ENCODE results near the gene CALHM1. TPM values are rescaled to one million over a fixed set of nuclear protein-coding genes. Genes with fewer than 3 reads are reported as not detected.
"Not testable (repeated sequence)": the region's sequence is repeated elsewhere in the genome, so short reads cannot be mapped to it uniquely, and the experiment has no call there.

CALHM1 gene
- total and polyA plus RNA-seq, 2 experiments from 2014 or later = not detected

GRCh38 chr10:103491729-103492364, 33.1 kb upstream of the CALHM1 start:
- Histone ChIP-seq H3K9me3 (ENCODE audit: low read depth) (no peaks in the 10 kb centered on the region), H3K4me1 (ENCODE audit: low read depth) (no peaks in the 10 kb centered on the region), H3K27me3 (peaks cover 53% of the 10 kb centered on the region), H3K27ac (no peak overlapping the region), H3K36me3 (no peaks in the 10 kb centered on the region), H3K4me3 (no peak overlapping the region)
- DNase-seq (ENCODE audit: low read depth in 1 of 2, low spot score in 1 of 2) = peak in 1 of 2 donors; percentile 91
- no peak for TF ChIP-seq CTCF (IDR thresholded peaks at IDR 0.05; ENCODE audit: low read depth, low read length)

- H3K27ac ChIP-seq = no peak overlapping the region
- no peaks in the 10 kb centered on the region for H3K4me1 ChIP-seq (ENCODE audit: low read depth)
- peaks cover 44% of the 10 kb centered on the region for H3K27me3 ChIP-seq
- no peak overlapping the region for H3K4me3 ChIP-seq
- DNase-seq (ENCODE audit: low read depth in 1 of 2, low spot score in 1 of 2) = no peak
- no peaks in the 10 kb centered on the region for H3K9me3 ChIP-seq (ENCODE audit: low read depth)
- TF ChIP-seq CTCF (IDR thresholded peaks at IDR 0.05; ENCODE audit: low read depth, low read length) = no peak
- H3K36me3 ChIP-seq = no peaks in the 10 kb centered on the region
These were observed 32.2 kb upstream of the CALHM1 start for GRCh38 chr10:103490986-103491314.

GRCh38 chr10:103487410-103487708, 28.7 kb upstream of the CALHM1 start:
- H3K36me3 ChIP-seq = no peaks in the 10 kb centered on the region
- no peaks in the 10 kb centered on the region for H3K4me1 ChIP-seq (ENCODE audit: low read depth)
- no peak for DNase-seq (ENCODE audit: low read depth in 1 of 2, low spot score in 1 of 2)

GRCh38 chr10:103486635-103487409, 28.1 kb upstream of the CALHM1 start:
- DNase-seq (ENCODE audit: low read depth in 1 of 2, low spot score in 1 of 2); H3K9me3 ChIP-seq (ENCODE audit: low read depth); H3K27me3 ChIP-seq; H3K4me1 ChIP-seq (ENCODE audit: low read depth); H3K4me3 ChIP-seq; H3K36me3 ChIP-seq; H3K27ac ChIP-seq: not testable (repeated sequence)

More at GRCh38 chr10:103487410-103487708, 28.7 kb upstream of the CALHM1 start:
- H3K9me3 ChIP-seq (ENCODE audit: low read depth) = no peaks in the 10 kb centered on the region
- no peak overlapping the region for H3K4me3 ChIP-seq
- H3K27ac ChIP-seq = no peak overlapping the region
- peaks cover 9% of the 10 kb centered on the region for H3K27me3 ChIP-seq
- TF ChIP-seq CTCF (IDR thresholded peaks at IDR 0.05; ENCODE audit: low read depth, low read length) = no peak

GRCh38 chr10:103481974-103482531, 23.4 kb upstream of the CALHM1 start:
- DNase-seq (ENCODE audit: low read depth in 1 of 2, low spot score in 1 of 2) = peak; percentile 72 to 85
- H3K4me1 ChIP-seq (ENCODE audit: low read depth) = no peaks in the 10 kb centered on the region
- H3K9me3 ChIP-seq (ENCODE audit: low read depth) = no peaks in the 10 kb centered on the region
- H3K27me3 ChIP-seq = no peaks in the 10 kb centered on the region
- H3K4me3 ChIP-seq = no peak overlapping the region
- TF ChIP-seq CTCF (IDR thresholded peaks at IDR 0.05; ENCODE audit: low read depth, low read length) = peak; percentile 71
- H3K36me3 ChIP-seq = no peaks in the 10 kb centered on the region
- H3K27ac ChIP-seq = no peak overlapping the region

- no peak overlapping the region for H3K4me3 ChIP-seq
- no peak overlapping the region for H3K27ac ChIP-seq
- DNase-seq (ENCODE audit: low read depth in 1 of 2, low spot score in 1 of 2) = peak in 1 of 2 donors; percentile 34
- H3K36me3 ChIP-seq = no peaks in the 10 kb centered on the region
- H3K27me3 ChIP-seq = no peaks in the 10 kb centered on the region
- no peak for TF ChIP-seq CTCF (IDR thresholded peaks at IDR 0.05; ENCODE audit: low read depth, low read length)
- no peaks in the 10 kb centered on the region for H3K9me3 ChIP-seq (ENCODE audit: low read depth)
- H3K4me1 ChIP-seq (ENCODE audit: low read depth) = no peaks in the 10 kb centered on the region
These were observed 21.8 kb upstream of the CALHM1 start for GRCh38 chr10:103480521-103480920.

Measured in cardiac muscle cell (in vitro differentiated cells and primary cell).